Duodenal mucosa (tissue), 2 donors: ENCODE results near the gene CKMT2.
A peak's percentile ranks its signal among the peaks of the same experiment; 100 is the strongest.

Experiments
- H3K27ac ChIP-seq: one replicate; pipeline ENCODE4 v1.7.0; 2013; ENCODE audit warnings: low read depth, low read length
- H3K27me3 ChIP-seq, 2 donors: one replicate each; pipeline ENCODE4 v1.7.0; 2013; ENCODE audit warnings: low read length in 2 of 2, control low read depth in 1 of 2; ENCODE audit not compliant: insufficient read depth in 2 of 2, control insufficient read depth in 1 of 2
- H3K36me3 ChIP-seq, 2 donors: one replicate each; pipeline ENCODE4 v1.7.0; 2013; ENCODE audit warnings: low read length in 2 of 2, control low read depth in 1 of 2; ENCODE audit not compliant: insufficient read depth in 2 of 2, control insufficient read depth in 1 of 2
- H3K4me1 ChIP-seq, 2 donors: one replicate each; pipeline ENCODE4 v1.7.0; 2013; ENCODE audit warnings: low read length in 2 of 2, control low read depth in 1 of 2; ENCODE audit not compliant: insufficient read depth in 2 of 2, control insufficient read depth in 1 of 2
- H3K4me3 ChIP-seq, 2 donors: one replicate each; pipeline ENCODE4 v1.7.0; 2013; ENCODE audit warnings: low read length in 2 of 2, low read depth in 1 of 2
- H3K9ac ChIP-seq, 2 donors: one replicate each; pipeline ENCODE4 v1.7.0; 2013; ENCODE audit warnings: low read length in 2 of 2, low read depth in 1 of 2
- H3K9me3 ChIP-seq, 2 donors: one replicate each; pipeline ENCODE4 v1.7.0; 2013; ENCODE audit warnings: low read length in 2 of 2, control low read depth in 1 of 2; ENCODE audit not compliant: control insufficient read depth in 1 of 2

The CKMT2 gene

DNA sequence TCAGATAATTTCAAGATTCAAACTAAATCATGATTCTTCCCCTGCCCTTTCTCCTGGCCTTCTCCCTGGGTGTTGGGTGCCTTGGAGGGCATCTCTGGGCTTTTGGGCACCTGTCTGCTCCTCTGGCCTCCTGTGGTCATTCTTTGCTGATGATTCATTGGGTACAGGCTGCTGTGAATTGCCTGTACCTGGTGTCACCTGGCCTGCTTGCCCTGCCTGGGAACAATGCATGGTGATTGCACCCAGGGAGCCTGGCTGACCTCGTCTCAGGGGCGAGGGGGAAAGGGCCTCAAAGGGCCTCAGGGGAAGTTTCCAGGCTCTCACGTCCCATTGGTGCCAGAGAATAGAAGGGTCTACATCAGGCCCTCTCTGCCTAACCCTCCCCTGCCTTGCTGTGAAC lies 20.1 kb upstream of the CKMT2 start:
- Histone ChIP-seq H3K9ac (no peak overlapping the region), H3K27me3 (no peaks in the 10 kb centered on the region), H3K36me3 (peaks cover 0 to 6% of the 10 kb centered on the region in 2 donors), H3K4me1 (peaks cover 7 to 16% of the 10 kb centered on the region in 2 donors), H3K27ac (no peak overlapping the region), H3K9me3 (no peaks in the 10 kb centered on the region), H3K4me3 (no peak overlapping the region)

- Histone ChIP-seq H3K27ac (no peak overlapping the region), H3K4me1 (peaks cover 7 to 16% of the 10 kb centered on the region in 2 donors), H3K27me3 (no peaks in the 10 kb centered on the region), H3K9ac (no peak overlapping the region), H3K9me3 (no peaks in the 10 kb centered on the region), H3K4me3 (no peak overlapping the region), H3K36me3 (no peaks in the 10 kb centered on the region)
These were observed 18.3 kb upstream of the CKMT2 start for GRCh38 chr5:81214848-81215247.

DNA sequence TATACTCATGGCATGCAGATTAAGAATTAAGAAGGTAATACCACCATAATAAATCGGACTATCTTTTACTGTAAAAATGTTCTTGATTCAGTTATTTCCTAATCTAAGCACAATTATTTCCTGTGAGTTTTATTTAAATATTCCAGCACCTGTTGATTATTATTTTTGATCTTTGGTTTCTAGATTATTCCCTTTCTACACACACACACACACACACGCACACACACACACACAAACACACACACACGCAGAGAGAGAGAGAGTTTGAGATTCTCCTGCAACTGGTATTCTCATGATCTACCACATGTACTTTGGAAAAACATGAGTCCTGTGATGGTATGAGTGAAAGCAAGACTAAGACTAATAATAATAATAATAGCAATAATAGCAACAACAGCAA lies 17.0 kb upstream of the CKMT2 start:
- Histone ChIP-seq H3K4me1 (peaks cover 7 to 16% of the 10 kb centered on the region in 2 donors), H3K36me3 (no peaks in the 10 kb centered on the region), H3K9ac (no peak overlapping the region)

GRCh38 chr5:81219389-81219788 lies 13.7 kb upstream of the CKMT2 start:
- no peaks in the 10 kb centered on the region for H3K9me3 ChIP-seq
- no peak overlapping the region for H3K27ac ChIP-seq
- H3K4me3 ChIP-seq = no peak overlapping the region
- H3K9ac ChIP-seq = no peak overlapping the region
- H3K36me3 ChIP-seq = no peaks in the 10 kb centered on the region
- H3K4me1 ChIP-seq = no peaks in the 10 kb centered on the region
- H3K27me3 ChIP-seq = no peaks in the 10 kb centered on the region

More for the DNA sequence above, 17.0 kb upstream of the CKMT2 start:
- no peaks in the 10 kb centered on the region for H3K9me3 ChIP-seq
- H3K4me3 ChIP-seq = no peak overlapping the region
- no peaks in the 10 kb centered on the region for H3K27me3 ChIP-seq
- no peak overlapping the region for H3K27ac ChIP-seq

DNA sequence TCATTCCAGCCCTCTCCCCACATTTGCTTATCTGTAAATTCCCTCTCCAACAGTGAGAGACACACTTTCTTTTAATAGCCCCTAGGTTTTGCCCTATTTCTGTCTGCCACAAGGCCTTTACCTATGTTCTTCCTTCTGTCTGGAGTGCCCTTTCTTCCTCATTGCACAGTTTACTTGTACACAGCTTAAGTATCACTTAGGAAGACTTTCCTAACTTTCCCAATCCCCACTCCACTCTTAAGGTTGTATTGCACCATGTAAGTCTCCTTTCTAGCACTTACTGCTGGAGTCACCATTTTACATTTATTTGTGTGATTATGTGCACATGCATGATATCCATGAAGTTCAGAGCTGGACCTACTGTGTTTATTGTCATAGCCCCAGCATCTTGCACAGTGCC lies 10.8 kb upstream of the CKMT2 start:
- H3K9ac ChIP-seq = no peak overlapping the region
- H3K36me3 ChIP-seq = no peaks in the 10 kb centered on the region
- H3K4me3 ChIP-seq = no peak overlapping the region
- no peaks in the 10 kb centered on the region for H3K27me3 ChIP-seq
- no peaks in the 10 kb centered on the region for H3K9me3 ChIP-seq
- no peak overlapping the region for H3K27ac ChIP-seq
- no peaks in the 10 kb centered on the region for H3K4me1 ChIP-seq

DNA sequence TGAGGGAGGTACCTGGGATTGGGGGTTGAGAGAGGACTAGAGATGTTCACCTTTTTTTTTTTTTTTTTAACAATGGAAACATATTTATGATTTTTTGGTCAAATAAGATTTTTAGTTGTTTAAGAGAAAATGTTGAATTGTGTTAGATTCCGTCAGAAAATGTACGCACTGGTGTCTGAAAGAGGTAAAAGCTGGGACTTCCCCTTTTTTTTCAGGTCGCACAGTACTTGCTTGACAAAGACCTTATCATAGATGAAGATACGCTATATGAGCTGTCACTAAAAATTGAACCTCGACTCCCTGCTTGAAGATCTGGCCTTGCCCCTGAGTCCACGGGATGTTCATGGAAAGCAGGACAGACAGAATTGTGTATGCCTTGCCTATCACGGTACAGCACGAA lies 7.7 kb upstream of the CKMT2 start:
- no peaks in the 10 kb centered on the region for H3K27me3 ChIP-seq
- no peak overlapping the region for H3K27ac ChIP-seq
- H3K9me3 ChIP-seq = no peaks in the 10 kb centered on the region
- H3K4me3 ChIP-seq = no peak overlapping the region
- H3K36me3 ChIP-seq = no peaks in the 10 kb centered on the region
- no peak overlapping the region for H3K9ac ChIP-seq
- H3K4me1 ChIP-seq = no peaks in the 10 kb centered on the region

- no peaks in the 10 kb centered on the region for H3K9me3 ChIP-seq
- H3K4me1 ChIP-seq = no peaks in the 10 kb centered on the region
- H3K36me3 ChIP-seq = no peaks in the 10 kb centered on the region
- no peaks in the 10 kb centered on the region for H3K27me3 ChIP-seq
- H3K27ac ChIP-seq = no peak overlapping the region
- H3K9ac ChIP-seq = no peak overlapping the region
- H3K4me3 ChIP-seq = no peak overlapping the region
These were observed 6.8 kb upstream of the CKMT2 start for GRCh38 chr5:81226286-81226685.

GRCh38 chr5:81226949-81227348 lies 6.2 kb upstream of the CKMT2 start:
- H3K27me3 ChIP-seq = no peaks in the 10 kb centered on the region
- H3K9ac ChIP-seq = no peak overlapping the region
- no peak overlapping the region for H3K4me3 ChIP-seq
- no peaks in the 10 kb centered on the region for H3K9me3 ChIP-seq
- no peaks in the 10 kb centered on the region for H3K4me1 ChIP-seq
- no peak overlapping the region for H3K27ac ChIP-seq
- H3K36me3 ChIP-seq = no peaks in the 10 kb centered on the region

GRCh38 chr5:81228084-81228483 lies 5.0 kb upstream of the CKMT2 start:
- no peaks in the 10 kb centered on the region for H3K9me3 ChIP-seq
- no peak overlapping the region for H3K27ac ChIP-seq
- peaks cover 2 to 5% of the 10 kb centered on the region in 2 donors for H3K4me1 ChIP-seq
- H3K36me3 ChIP-seq = no peaks in the 10 kb centered on the region
- no peak overlapping the region for H3K9ac ChIP-seq
- no peaks in the 10 kb centered on the region for H3K27me3 ChIP-seq
- no peak overlapping the region for H3K4me3 ChIP-seq

DNA sequence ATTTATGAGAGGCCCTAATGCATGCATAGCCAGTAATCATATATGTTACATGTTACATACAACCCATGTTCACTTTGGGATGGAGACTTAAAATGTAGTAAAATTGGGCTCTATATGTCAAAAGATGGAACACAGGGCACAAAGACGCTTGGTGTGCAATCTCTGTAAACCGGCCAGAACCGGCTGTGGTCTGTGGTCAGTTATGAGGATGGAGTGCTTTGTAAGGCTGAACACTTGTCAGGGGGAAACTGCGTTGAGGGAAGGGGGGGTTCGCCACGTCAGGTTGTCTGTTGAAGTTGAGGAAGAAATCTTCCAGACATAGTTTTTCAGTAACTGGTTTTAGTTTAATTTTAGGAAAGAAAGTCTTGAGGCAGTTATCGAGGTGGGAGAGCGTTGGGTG lies 2.7 kb upstream of the CKMT2 start:
- Histone ChIP-seq H3K9ac (no peak overlapping the region), H3K27ac (no peak overlapping the region), H3K4me3 (no peak overlapping the region), H3K27me3 (no peaks in the 10 kb centered on the region), H3K36me3 (no peaks in the 10 kb centered on the region), H3K4me1 (peaks cover 7 to 9% of the 10 kb centered on the region in 2 donors), H3K9me3 (no peaks in the 10 kb centered on the region)

GRCh38 chr5:81232464-81233079 lies 550 bp upstream of the CKMT2 start:
- Histone ChIP-seq H3K27ac (no peak overlapping the region), H3K27me3 (no peaks in the 10 kb centered on the region), H3K9me3 (no peaks in the 10 kb centered on the region), H3K9ac (peak overlapping the region in 1 of 2 donors; percentile 38), H3K36me3 (no peaks in the 10 kb centered on the region), H3K4me1 (peaks cover 7 to 9% of the 10 kb centered on the region in 2 donors), H3K4me3 (peak overlapping the region; percentile 50 to 62)
